Posterior cingulate gyrus (tissue), 11 donors: Measurements from ENCODE around the gene EDNRB.

ENCODE experiments used
- DNase-seq, 10 donors: peaks; one replicate each; pipeline versions ENCODE4 v3.0.0 to v3.0.0-alpha.2; 2020 to 2021; ENCODE audit warnings: mixed read lengths in 3 of 10
- intact Hi-C: fragments of 100-400 bp; cut with DNase I; formaldehyde crosslinking; loops from one replicate; pipeline ENCODE4 v1.15.1; 2023

EDNRB gene

GRCh38 chr13:77898097-77898496 lies 20.5 kb downstream of the EDNRB start:
- no peak for DNase-seq
- intact Hi-C loops: no loop called here

GRCh38 chr13:77896977-77897376 lies 21.7 kb downstream of the EDNRB start:
- no peak for DNase-seq
- intact Hi-C loops: no loop called here

GRCh38 chr13:77896536-77896935 lies 22.1 kb downstream of the EDNRB start:
- intact Hi-C loops: no loop called here
- DNase-seq: no peak

GRCh38 chr13:77894743-77895142 lies 23.9 kb downstream of the EDNRB start:
- intact Hi-C loops: no loop called here
- no peak for DNase-seq

GRCh38 chr13:77893066-77893465 lies 25.6 kb downstream of the EDNRB start:
- intact Hi-C loops: no loop called here
- DNase-seq: no peak

GRCh38 chr13:77892491-77892890 lies 26.1 kb downstream of the EDNRB start:
- intact Hi-C loops: no loop called here
- no peak for DNase-seq

GRCh38 chr13:77891486-77891885 lies 27.1 kb downstream of the EDNRB start:
- intact Hi-C loops: no loop called here
- no peak for DNase-seq

- intact Hi-C loops: no loop called here
- no peak for DNase-seq
These were observed 27.6 kb downstream of the EDNRB start for GRCh38 chr13:77891041-77891440.

GRCh38 chr13:77883328-77883727 lies 35.3 kb downstream of the EDNRB start:
- no peak for DNase-seq

GRCh38 chr13:77878190-77878589 lies 40.4 kb downstream of the EDNRB start:
- DNase-seq: no peak
- intact Hi-C loops: no loop called here

More at GRCh38 chr13:77883328-77883727, 35.3 kb downstream of the EDNRB start:
- intact Hi-C loops: no loop called here

GRCh38 chr13:77876176-77876575 lies 42.5 kb downstream of the EDNRB start:
- no peak for DNase-seq
- intact Hi-C loops: no loop called here

- DNase-seq: peak in 1 of 10 donors; percentile 8
- intact Hi-C loops: no loop called here
These were observed 44.2 kb downstream of the EDNRB start for GRCh38 chr13:77874406-77874805.

GRCh38 chr13:77872995-77873394 lies 45.6 kb downstream of the EDNRB start:
- intact Hi-C loops: no loop called here
- no peak for DNase-seq

- intact Hi-C loops: no loop called here
- DNase-seq: no peak
These were observed 47.0 kb downstream of the EDNRB start for GRCh38 chr13:77871596-77871995.

- intact Hi-C loops: no loop called here
- DNase-seq: no peak
These were observed 49.9 kb downstream of the EDNRB start for GRCh38 chr13:77868717-77869116.

GRCh38 chr13:77866971-77867370 lies 51.7 kb downstream of the EDNRB start:
- DNase-seq: no peak
- intact Hi-C loops: no loop called here

- intact Hi-C loops: no loop called here
- no peak for DNase-seq
These were observed 53.0 kb downstream of the EDNRB start for GRCh38 chr13:77865622-77866021.

- intact Hi-C loops: no loop called here
- DNase-seq: no peak
These were observed 55.5 kb downstream of the EDNRB start for GRCh38 chr13:77863144-77863543.

GRCh38 chr13:77861741-77862140 lies 56.9 kb downstream of the EDNRB start:
- intact Hi-C loops: no loop called here
- DNase-seq: no peak

GRCh38 chr13:77860507-77860981 lies 58.1 kb downstream of the EDNRB start:
- DNase-seq: no peak
- intact Hi-C loops: no loop called here

GRCh38 chr13:77859450-77859849 lies 59.2 kb downstream of the EDNRB start:
- no peak for DNase-seq
- intact Hi-C loops: no loop called here

- intact Hi-C loops: no loop called here
- DNase-seq: no peak
These were observed 61.0 kb downstream of the EDNRB start for GRCh38 chr13:77857531-77858209.

GRCh38 chr13:77853703-77854102 lies 64.9 kb downstream of the EDNRB start:
- DNase-seq: no peak
- intact Hi-C loops: no loop called here
